ENCODE measurements around the gene CSTF1. TPM values are rescaled to one million over a fixed set of nuclear protein-coding genes. Genes with fewer than 3 reads are reported as not detected.
A peak's percentile ranks its signal among the peaks of the same experiment; 100 is the strongest.

The CSTF1 gene
- total and polyA plus RNA-seq, 2 of the 4 experiments (the other 2 are of a cell fraction) = 48.8 to 105 TPM

- CTCF ChIA-PET = interaction anchor here (1.1 kb wide), 1 partner anchor 9 kb away, joined by 3 read pairs; no protein-coding TSS in a partner anchor
- H3K4me2 ChIP-seq (ENCODE audit: low read depth, low read length) = no peak overlapping the region
- peaks cover 28 to 71% of the 10 kb centered on the region in 2 experiments for H3K79me1 ChIP-seq (ENCODE audit: low read depth in 1 of 2, low read length in 2 of 2)
- dilution Hi-C loops (cut with HindIII; ENCODE audit: low sequenced_read_pairs, unreplicated experiment) (no loop called here), in situ Hi-C loops (cut with MboI; ENCODE audit: low sequenced_read_pairs) (no loop called here), intact Hi-C loops (cut with micrococcal nuclease) (no loop called here)
- BruUV-seq (replicated peaks) = no TSS peak
- no peaks in the 10 kb centered on the region for H3K27me3 ChIP-seq (ENCODE audit: control insufficient read depth, insufficient read depth, low read length)
- H4K5ac ChIP-seq (ENCODE audit: low read depth, low read length) = peak overlapping the region; percentile 75; the same call in 1 of the 2 replicates
- H3K36me3 ChIP-seq (ENCODE audit: control insufficient read depth, insufficient read depth, low read length) = peaks cover 8% of the 10 kb centered on the region
- DNase-seq = no peak
- TF ChIP-seq RFX5 (IDR thresholded peaks at IDR 0.05; ENCODE audit: low read depth, low read length) (no peak), FOS (IDR thresholded peaks at IDR 0.05; ENCODE audit: low read depth, low read length) (no peak), MXI1 (IDR thresholded peaks at IDR 0.05; ENCODE audit: borderline replicate concordance, low read depth, low read length) (no peak), RAD21 (IDR thresholded peaks at IDR 0.05; ENCODE audit: low read length) (no peak)
- no peak overlapping the region for H3K56ac ChIP-seq (ENCODE audit: extremely low read depth, insufficient read depth, low read length)
- H2AFZ ChIP-seq (replicated peaks; ENCODE audit: low read length, poor library complexity) = no peak overlapping the region
- H2BK20ac ChIP-seq (ENCODE audit: low read depth, low read length) = peak overlapping the region; percentile 91
- H2BK5ac ChIP-seq (ENCODE audit: low read depth, low read length, poor library complexity, severe bottlenecking) = peak overlapping the region; percentile 97
- no peak for ATAC-seq (ENCODE audit: low read depth)
- peak overlapping the region; percentile 89 for H2AK5ac ChIP-seq (ENCODE audit: low read depth, low read length)
- peak overlapping the region; percentile 96; the same call in 1 of the 2 replicates for H3K27ac ChIP-seq (ENCODE audit: insufficient read depth, low read length)
- H3K18ac ChIP-seq (ENCODE audit: low read depth, low read length) = peak overlapping the region; percentile 90
- H4K20me1 ChIP-seq (ENCODE audit: insufficient read depth, low read length) = no peaks in the 10 kb centered on the region
- no peak overlapping the region for H2AK9ac ChIP-seq (replicated peaks; ENCODE audit: low read depth, low read length, poor library complexity)
- no peak overlapping the region for H3K4me3 ChIP-seq (ENCODE audit: insufficient read depth, low read depth, low read length)
- no peak overlapping the region for H3K9ac ChIP-seq (ENCODE audit: low read depth, low read length)
- H2BK15ac ChIP-seq (ENCODE audit: low read depth, low read length) = peak overlapping the region; percentile 37; the same call in 2 of the 3 replicates
- H3K4me1 ChIP-seq (ENCODE audit: control insufficient read depth, insufficient read depth, low read length) = peaks cover 45% of the 10 kb centered on the region
- peak overlapping the region; percentile 88 for H2BK120ac ChIP-seq (ENCODE audit: low read depth, low read length)
- peak overlapping the region; percentile 73 for H3K4ac ChIP-seq (ENCODE audit: low read depth, low read length)
- peak overlapping the region; percentile 74; the same call in 1 of the 2 replicates for H3K23ac ChIP-seq (ENCODE audit: low read depth, low read length)
- no peaks in the 10 kb centered on the region for H3K9me3 ChIP-seq (ENCODE audit: control insufficient read depth, insufficient read depth, low read length)
- H4K91ac ChIP-seq (ENCODE audit: insufficient read depth, low read depth, low read length) = peak overlapping the region; percentile 82
- H3K14ac ChIP-seq (replicated peaks; ENCODE audit: low read depth, low read length) = peak overlapping the region; percentile 50
- POLR2A ChIA-PET (ENCODE audit: unreplicated experiment) = interaction anchor here (1.0 kb wide), 1 partner anchor 35 kb away, joined by 3 read pairs; the partner anchor contains the start of genes AURKA and CSTF1
- H4K8ac ChIP-seq (ENCODE audit: low read depth in 2 of 2, low read length in 2 of 2) = peak overlapping the region; percentile 91 to 94; a peak in 3 of 4 replicates
- H3K9me1 ChIP-seq (ENCODE audit: insufficient read depth, low read length) = peaks cover 29% of the 10 kb centered on the region
Observed at GRCh38 chr20:56426926-56427325, 34.5 kb downstream of the CSTF1 start.
